H1 (cell line): ENCODE measurements around the gene CHRD. TPM values are rescaled to one million over a fixed set of nuclear protein-coding genes. Genes with fewer than 3 reads are reported as not detected.

ENCODE experiments used
- CTCF ChIA-PET: fragments of 300-600 bp; sonication (Branson Sonifier 250); formaldehyde crosslinking; loops from one replicate; lab custom pipeline; 2021; ENCODE audit not compliant: partially characterized antibody; lab: Charles Lee
- POLR2A ChIA-PET: fragments of 300-600 bp; sonication (Branson Sonifier 250); formaldehyde crosslinking; loops from one replicate; lab custom pipeline; 2021; ENCODE audit warnings: inconsistent platforms; ENCODE audit not compliant: partially characterized antibody; lab: Charles Lee
- DNase-seq, 2 experiments: peaks; one replicate each; pipeline versions ENCODE4 v3.0.0 to v3.0.0-alpha.2; 2010 to 2022; ENCODE audit warnings: low spot score in 2 of 2, low read depth in 1 of 2, mixed read lengths in 1 of 2
- FAIRE-seq: peaks from 2 replicates; lab custom pipeline; 2011; peaks lifted over from hg19 to GRCh38; lab: Jason Lieb, UNC
- H2AFZ ChIP-seq: 2 replicates; pipeline ENCODE4 v1.8.1; 2012; ENCODE audit warnings: low read length, inconsistent platforms
- H2AK5ac ChIP-seq: 2 replicates; pipeline ENCODE4 v1.6.1; 2013; ENCODE audit warnings: low read depth, low read length
- H2BK120ac ChIP-seq: replicated peaks from 2 replicates; pipeline ENCODE3; 2013; ENCODE audit warnings: low read depth, low read length, inconsistent platforms
- H2BK12ac ChIP-seq: 2 replicates; pipeline ENCODE4 v1.6.1; 2013; ENCODE audit warnings: low read depth, low read length
- H2BK15ac ChIP-seq: 2 replicates; pipeline ENCODE4 v1.6.1; 2013; ENCODE audit warnings: low read length
- H2BK20ac ChIP-seq: 2 replicates; pipeline ENCODE4 v1.6.1; 2013; ENCODE audit warnings: low read length
- H2BK5ac ChIP-seq: 2 replicates; pipeline ENCODE4 v1.6.1; 2013; ENCODE audit warnings: low read depth, low read length
- H3K14ac ChIP-seq: 2 replicates; pipeline ENCODE4 v1.6.1; 2013; ENCODE audit warnings: inconsistent platforms; ENCODE audit not compliant: insufficient read length
- H3K18ac ChIP-seq: 2 replicates; pipeline ENCODE4 v1.6.1; 2013; ENCODE audit warnings: low read length; ENCODE audit errors: extremely low read depth
- H3K23ac ChIP-seq: 2 replicates; pipeline ENCODE4 v1.6.1; 2013; ENCODE audit warnings: inconsistent platforms; ENCODE audit not compliant: insufficient read length
- H3K23me2 ChIP-seq: 2 replicates; pipeline ENCODE4 v1.6.1; 2013; ENCODE audit warnings: low read depth, low read length
- H3K27ac ChIP-seq: 2 replicates; pipeline ENCODE4 v1.6.1; 2011; ENCODE audit warnings: low read depth, low read length, inconsistent platforms
- H3K27me3 ChIP-seq, 4 experiments: replicated peaks in 1 of 4; 1 replicate in 1 of 4; 2 replicates in 3 of 4; pipeline versions ENCODE4 v1.6.1 to v1.8.1; 2011 to 2013; ENCODE audit warnings: low read length in 3 of 4, mild to moderate bottlenecking in 3 of 4, inconsistent platforms in 2 of 4, mixed read lengths in 2 of 4, moderate library complexity in 1 of 4; ENCODE audit not compliant: control insufficient read depth in 3 of 4, insufficient read depth in 3 of 4; ENCODE audit errors: extremely low read depth in 1 of 4
- H3K36me3 ChIP-seq, 4 experiments: 2 replicates each; pipeline versions ENCODE4 v1.6.1 to v1.8.1; 2011 to 2013; ENCODE audit warnings: mild to moderate bottlenecking in 4 of 4, low read length in 3 of 4, moderate library complexity in 2 of 4, control low read depth in 1 of 4, inconsistent platforms in 1 of 4; ENCODE audit not compliant: insufficient read depth in 4 of 4, control insufficient read depth in 2 of 4
- H3K4ac ChIP-seq: replicated peaks from 2 replicates; pipeline ENCODE3; 2013; ENCODE audit warnings: low read length, low read depth, mixed read lengths, inconsistent platforms; ENCODE audit not compliant: insufficient read length
- H3K4me1 ChIP-seq, 4 experiments: replicated peaks in 1 of 4; 1 replicate in 1 of 4; 2 replicates in 3 of 4; pipeline versions ENCODE4 v1.6.1 to v1.8.1; 2011 to 2013; ENCODE audit warnings: low read length in 3 of 4, inconsistent platforms in 2 of 4, mixed read lengths in 1 of 4; ENCODE audit not compliant: insufficient read depth in 4 of 4, control insufficient read depth in 3 of 4
- H3K4me2 ChIP-seq, 2 experiments: 2 replicates each; pipeline versions ENCODE4 v1.6.1 to v1.8.1; 2011 to 2013; ENCODE audit warnings: low read depth in 2 of 2, low read length in 2 of 2, control low read depth in 1 of 2, inconsistent platforms in 1 of 2, mild to moderate bottlenecking in 1 of 2; ENCODE audit not compliant: insufficient read depth in 1 of 2
- H3K4me3 ChIP-seq, 4 experiments: fragments of 200-600, 300-600 bp in 1 of 4; sonication (generic), shearing (Covaris generic), sonication (Bioruptor Twin) in 1 of 4; 2 replicates each; pipeline versions ENCODE4 v1.5.1 to v1.8.1; 2011 to 2016; ENCODE audit warnings: low read length in 4 of 4, low read depth in 3 of 4, control low read depth in 2 of 4, inconsistent platforms in 2 of 4, mild to moderate bottlenecking in 2 of 4, mixed read lengths in 1 of 4, moderate library complexity in 1 of 4; ENCODE audit not compliant: insufficient read depth in 2 of 4; ENCODE audit errors: extremely low read depth in 1 of 4
- H3K56ac ChIP-seq: replicated peaks from 2 replicates; pipeline ENCODE3; 2013; ENCODE audit warnings: low read depth, mild to moderate bottlenecking, mixed read lengths, low read length, inconsistent platforms; ENCODE audit not compliant: insufficient read length
- H3K79me1 ChIP-seq: 2 replicates; pipeline ENCODE4 v1.6.1; 2013; ENCODE audit warnings: low read depth, low read length, control low read depth
- H3K79me2 ChIP-seq, 2 experiments: 2 replicates each; pipeline versions ENCODE4 v1.6.1 to v1.8.1; 2012 to 2013; ENCODE audit warnings: low read length in 2 of 2, mild to moderate bottlenecking in 2 of 2, inconsistent platforms in 1 of 2; ENCODE audit not compliant: insufficient read depth in 2 of 2, control insufficient read depth in 1 of 2
- H3K9ac ChIP-seq, 4 experiments: replicated peaks in 1 of 4; 1 replicate in 1 of 4; 2 replicates in 3 of 4; pipeline versions ENCODE4 v1.6.1 to v1.8.1; 2011 to 2013; ENCODE audit warnings: low read depth in 3 of 4, low read length in 3 of 4, control low read depth in 2 of 4, mild to moderate bottlenecking in 2 of 4, moderate library complexity in 2 of 4, inconsistent platforms in 1 of 4; ENCODE audit errors: extremely low read depth in 1 of 4
- H3K9me3 ChIP-seq, 2 experiments: 2 replicates each; pipeline versions ENCODE4 v1.6.1 to v1.8.1; 2012 to 2013; ENCODE audit warnings: mild to moderate bottlenecking in 2 of 2, moderate library complexity in 2 of 2, control low read depth in 1 of 2, inconsistent platforms in 1 of 2, low read depth in 1 of 2, low read length in 1 of 2, mixed read lengths in 1 of 2; ENCODE audit not compliant: insufficient read depth in 2 of 2
- H4K20me1 ChIP-seq, 2 experiments: replicated peaks in 1 of 2; 2 replicates each; pipeline versions ENCODE3 to v1.8.1; 2011 to 2013; ENCODE audit warnings: inconsistent platforms in 2 of 2, low read length in 2 of 2, mild to moderate bottlenecking in 1 of 2; ENCODE audit not compliant: insufficient read depth in 2 of 2, control insufficient read depth in 1 of 2
- H4K5ac ChIP-seq: 2 replicates; pipeline ENCODE4 v1.6.1; 2013; ENCODE audit warnings: low read length, low read depth, mixed read lengths, inconsistent platforms; ENCODE audit not compliant: insufficient read length
- H4K8ac ChIP-seq: 2 replicates; pipeline ENCODE4 v1.8.0; 2013; ENCODE audit warnings: mild to moderate bottlenecking, moderate library complexity, low read length, inconsistent platforms; ENCODE audit not compliant: insufficient read depth; ENCODE audit errors: extremely low read depth
- H4K91ac ChIP-seq: replicated peaks from 2 replicates; pipeline ENCODE3; 2013; ENCODE audit warnings: low read length, mixed read lengths, inconsistent platforms; ENCODE audit not compliant: insufficient read length
- CTBP2 ChIP-seq: IDR thresholded peaks from 2 replicates; pipeline ENCODE4 v1.7.0; 2011; ENCODE audit warnings: borderline replicate concordance, mild to moderate bottlenecking, moderate library complexity, mixed read lengths, low read length; ENCODE audit not compliant: insufficient read depth, insufficient read length
- EP300 ChIP-seq, 2 experiments: IDR thresholded peaks; 1 replicate in 1 of 2; 2 replicates in 1 of 2; pipeline ENCODE4 v1.6.1; 2011 to 2012; ENCODE audit warnings: low read depth in 2 of 2, low read length in 2 of 2, mild to moderate bottlenecking in 2 of 2, borderline replicate concordance in 1 of 2, inconsistent platforms in 1 of 2, moderate library complexity in 1 of 2
- EZH2 ChIP-seq: fragments of 200-600 bp; sonication (generic); IDR thresholded peaks from 2 replicates; pipeline ENCODE4 v1.7.1; 2012; ENCODE audit warnings: low read depth, mild to moderate bottlenecking, moderate library complexity, low read length, inconsistent platforms; ENCODE audit not compliant: severe bottlenecking
- FOSL1 ChIP-seq: IDR thresholded peaks from 2 replicates; pipeline ENCODE4 v1.6.1; 2011; ENCODE audit warnings: mild to moderate bottlenecking, low read depth, low read length, moderate library complexity; ENCODE audit not compliant: insufficient read depth
- GTF2F1 ChIP-seq: IDR thresholded peaks from 2 replicates; pipeline ENCODE4 v1.6.1; 2012; ENCODE audit warnings: low read depth, low read length, improper control_type of control experiment, borderline replicate concordance
- HDAC6 ChIP-seq: IDR thresholded peaks from one replicate; pipeline ENCODE4 v1.7.1; 2012; ENCODE audit warnings: low read depth, mild to moderate bottlenecking, inconsistent platforms, low read length, moderate library complexity
- RFX5 ChIP-seq: IDR thresholded peaks from 2 replicates; pipeline ENCODE4 v1.6.1; 2011; ENCODE audit warnings: low read depth, low read length, improper control_type of control experiment, borderline replicate concordance
- SIX5 ChIP-seq: IDR thresholded peaks from 2 replicates; pipeline ENCODE4 v1.6.1; 2011; ENCODE audit warnings: mild to moderate bottlenecking, low read depth, low read length
- SP2 ChIP-seq: IDR thresholded peaks from 2 replicates; pipeline ENCODE4 v1.6.1; 2012; ENCODE audit warnings: mild to moderate bottlenecking, low read length, inconsistent platforms
- TEAD4 ChIP-seq: IDR thresholded peaks from 2 replicates; pipeline ENCODE4 v1.6.1; 2012; ENCODE audit warnings: low read depth, low read length, inconsistent platforms, mixed read lengths
- WGBS, 2 experiments: shearing (Covaris generic) in 1 of 2; methylation state at CpG; one replicate each; pipeline versions ENCODE4 v1.1.6 to v1.1.7; 2013 to 2015; ENCODE audit warnings: low lambda C conversion rate in 2 of 2, mixed read lengths in 2 of 2, inconsistent platforms in 1 of 2, low coverage in 1 of 2, missing lambda C conversion rate in 1 of 2; ENCODE audit not compliant: insufficient replicate concordance in 2 of 2, insufficient coverage in 1 of 2, insufficient read length in 1 of 2; ENCODE audit errors: extremely low coverage in 1 of 2, missing lambda C conversion rate in 1 of 2; 5-methylcytosine and 5-hydroxymethylcytosine counted together
- polyA plus RNA-seq, 7 experiments: library from polyadenylated mRNA; depleted of rRNA in 3 of 7; stranded (reverse) in 5 of 7; unstranded in 2 of 7; fragments of >200 nt in 5 of 7; fragments of 200-250 nt in 2 of 7; gene quantifications; 1 replicate in 5 of 7; 2 replicates in 1 of 7; 4 replicates in 1 of 7; pipeline versions ENCODE4 v1.2.1 to v1.2.3, GENCODE V29; 2011 to 2013; ENCODE audit warnings: missing spikeins in 2 of 7, mixed read lengths in 2 of 7
- total RNA-seq: library from RNA; stranded (reverse); fragmentation: NEBNext Ultra II Directional; extraction: Animal tissue kit (Norgen Biotek cat#: 25700); gene quantifications from 2 replicates; pipeline ENCODE4 v1.2.1, GENCODE V29; 2021
- TF ChIP-seq, protein P1 (sequence below), 3 experiments: IDR thresholded peaks; 1 replicate in 2 of 3; 2 replicates in 1 of 3; pipeline versions ENCODE4 v1.5.1 to v1.6.1; 2011; ENCODE audit warnings: low read length in 3 of 3, mild to moderate bottlenecking in 3 of 3, inconsistent platforms in 2 of 3, low read depth in 1 of 3, moderate library complexity in 1 of 3; ENCODE audit not compliant: insufficient read depth in 1 of 3; ENCODE audit errors: control extremely low read depth in 1 of 3

CHRD gene
- total and polyA plus RNA-seq, 2 of the 8 experiments (the other 6 are each of a cell fraction or from before 2014, with no cell fraction given), result 0.62 to 0.86 TPM

DNA sequence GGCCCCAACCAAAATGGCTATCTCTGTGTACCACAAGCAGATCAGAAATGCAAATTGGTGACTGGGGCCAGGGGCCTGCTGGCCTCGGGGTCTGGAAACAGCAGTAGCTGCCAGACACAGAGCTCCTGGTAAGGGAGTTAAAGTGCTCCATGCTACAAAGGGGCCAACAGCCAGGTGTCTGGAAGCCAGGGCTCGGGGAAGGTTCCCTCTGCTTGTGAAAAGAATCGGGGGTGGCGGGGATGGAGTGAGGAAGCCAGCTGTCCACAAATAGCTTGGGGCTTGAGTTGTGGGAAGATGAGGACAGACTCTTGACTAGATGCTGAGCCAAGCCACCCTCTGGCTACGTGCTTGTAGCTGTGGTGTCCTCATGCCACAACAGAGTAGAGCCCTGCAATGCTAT is 39.3 kb downstream of the CHRD start:
- H2BK15ac ChIP-seq, result no peak overlapping the region
- no peak overlapping the region for H3K56ac ChIP-seq
- H3K4me1 ChIP-seq, result peaks cover 0 to 5% (median 4%) of the 10 kb centered on the region in 4 experiments; a peak in 2 of 7 replicates
- H3K23me2 ChIP-seq, result peaks cover 8% of the 10 kb centered on the region; the same call in 1 of the 2 replicates
- no peak overlapping the region for H2BK20ac ChIP-seq
- H3K79me1 ChIP-seq, result no peaks in the 10 kb centered on the region
- H3K79me2 ChIP-seq, result no peaks in the 10 kb centered on the region
- CTCF ChIA-PET, result interaction anchor here (0.6 to 9.4 kb wide), 10 partner anchors 9 to 127 kb away, joined by 3 to 83 read pairs (median 7); no protein-coding TSS in a partner anchor
- H4K5ac ChIP-seq, result no peak overlapping the region
- H2BK12ac ChIP-seq, result no peak overlapping the region
- H3K27me3 ChIP-seq, result no peaks in the 10 kb centered on the region
- no peak overlapping the region for H3K4me3 ChIP-seq
- H2BK120ac ChIP-seq, result no peak overlapping the region
- 88% methylated on average over 5 of the region's 5 CpGs; no CpG with 5 or more reads in 1 of the 2 experiments for WGBS, 2 experiments
- peaks cover 0 to 2% of the 10 kb centered on the region in 2 experiments for H4K20me1 ChIP-seq
- no peak for DNase-seq
- no peak overlapping the region for H3K14ac ChIP-seq
- no peak overlapping the region for H2AK5ac ChIP-seq
- H3K4me2 ChIP-seq, result no peak overlapping the region
- FAIRE-seq, result no peak
- H3K36me3 ChIP-seq, result no peaks in the 10 kb centered on the region
- no peak overlapping the region for H3K18ac ChIP-seq
- H3K9me3 ChIP-seq, result no peaks in the 10 kb centered on the region; a peak in 1 of 4 replicates
- no peak overlapping the region for H3K27ac ChIP-seq
- H2AFZ ChIP-seq, result 0 out of 2 replicates have a peak overlapping the region, but pooled peaks have one; percentile 39
- no peak overlapping the region for H4K91ac ChIP-seq
- no peak overlapping the region for H3K9ac ChIP-seq
- H2BK5ac ChIP-seq, result no peak overlapping the region
- no peak overlapping the region for H4K8ac ChIP-seq
- no peak overlapping the region for H3K23ac ChIP-seq
- H3K4ac ChIP-seq, result no peak overlapping the region
- POLR2A ChIA-PET, result no interaction called here
- TF ChIP-seq FOSL1 (no peak), SIX5 (no peak), TEAD4 (no peak), GTF2F1 (no peak), HDAC6 (no peak), EP300 (IDR thresholded peaks at IDR 0.05; ENCODE audit: borderline replicate concordance in 1 of 2, low read depth in 2 of 2, low read length in 2 of 2) (no peak), RFX5 (no peak), CTBP2 (no peak), SP2 (no peak), EZH2 (no peak)
- TF ChIP-seq, protein P1, sequence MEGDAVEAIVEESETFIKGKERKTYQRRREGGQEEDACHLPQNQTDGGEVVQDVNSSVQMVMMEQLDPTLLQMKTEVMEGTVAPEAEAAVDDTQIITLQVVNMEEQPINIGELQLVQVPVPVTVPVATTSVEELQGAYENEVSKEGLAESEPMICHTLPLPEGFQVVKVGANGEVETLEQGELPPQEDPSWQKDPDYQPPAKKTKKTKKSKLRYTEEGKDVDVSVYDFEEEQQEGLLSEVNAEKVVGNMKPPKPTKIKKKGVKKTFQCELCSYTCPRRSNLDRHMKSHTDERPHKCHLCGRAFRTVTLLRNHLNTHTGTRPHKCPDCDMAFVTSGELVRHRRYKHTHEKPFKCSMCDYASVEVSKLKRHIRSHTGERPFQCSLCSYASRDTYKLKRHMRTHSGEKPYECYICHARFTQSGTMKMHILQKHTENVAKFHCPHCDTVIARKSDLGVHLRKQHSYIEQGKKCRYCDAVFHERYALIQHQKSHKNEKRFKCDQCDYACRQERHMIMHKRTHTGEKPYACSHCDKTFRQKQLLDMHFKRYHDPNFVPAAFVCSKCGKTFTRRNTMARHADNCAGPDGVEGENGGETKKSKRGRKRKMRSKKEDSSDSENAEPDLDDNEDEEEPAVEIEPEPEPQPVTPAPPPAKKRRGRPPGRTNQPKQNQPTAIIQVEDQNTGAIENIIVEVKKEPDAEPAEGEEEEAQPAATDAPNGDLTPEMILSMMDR (IDR thresholded peaks at IDR 0.05; ENCODE audit: control extremely low read depth in 1 of 3, insufficient read depth in 1 of 3, low read depth in 1 of 3, low read length in 3 of 3), result no peak
